OCI-LY1 (cell line): Measurements from ENCODE around the gene SWAP70.

Experiments
- CTCF ChIP-seq: fragments of 200-600 bp; sonication (generic), shearing (Covaris generic); IDR thresholded peaks from 2 replicates; pipeline ENCODE4 v1.5.1; 2017; ENCODE audit warnings: mild to moderate bottlenecking, antibody characterized with exemption, low read length, moderate library complexity, mixed read lengths
- EZH2 ChIP-seq: fragments of 200-600 bp; sonication (generic), shearing (Covaris generic); IDR thresholded peaks from 2 replicates; pipeline ENCODE4 v1.8.0; 2017; ENCODE audit warnings: borderline replicate concordance, mixed run types, mild to moderate bottlenecking, antibody characterized with exemption, low read length, moderate library complexity, mixed read lengths

- TF ChIP-seq CTCF (no peak), EZH2 (no peak)
Observed at GRCh38 chr11:9747828-9748227, 84.0 kb downstream of the SWAP70 start.
